GM19351 (cell line): ENCODE results near the gene GALC.
A peak's percentile ranks its signal among the peaks of the same experiment; 100 is the strongest.

Source experiments
- ATAC-seq: cut with Tn5 transposase; IDR thresholded peaks from one replicate; pipeline ENCODE4 v1.9.1; 2021; ENCODE audit warnings: mild to moderate bottlenecking, moderate library complexity; ENCODE audit not compliant: unreplicated experiment

Gene GALC

DNA sequence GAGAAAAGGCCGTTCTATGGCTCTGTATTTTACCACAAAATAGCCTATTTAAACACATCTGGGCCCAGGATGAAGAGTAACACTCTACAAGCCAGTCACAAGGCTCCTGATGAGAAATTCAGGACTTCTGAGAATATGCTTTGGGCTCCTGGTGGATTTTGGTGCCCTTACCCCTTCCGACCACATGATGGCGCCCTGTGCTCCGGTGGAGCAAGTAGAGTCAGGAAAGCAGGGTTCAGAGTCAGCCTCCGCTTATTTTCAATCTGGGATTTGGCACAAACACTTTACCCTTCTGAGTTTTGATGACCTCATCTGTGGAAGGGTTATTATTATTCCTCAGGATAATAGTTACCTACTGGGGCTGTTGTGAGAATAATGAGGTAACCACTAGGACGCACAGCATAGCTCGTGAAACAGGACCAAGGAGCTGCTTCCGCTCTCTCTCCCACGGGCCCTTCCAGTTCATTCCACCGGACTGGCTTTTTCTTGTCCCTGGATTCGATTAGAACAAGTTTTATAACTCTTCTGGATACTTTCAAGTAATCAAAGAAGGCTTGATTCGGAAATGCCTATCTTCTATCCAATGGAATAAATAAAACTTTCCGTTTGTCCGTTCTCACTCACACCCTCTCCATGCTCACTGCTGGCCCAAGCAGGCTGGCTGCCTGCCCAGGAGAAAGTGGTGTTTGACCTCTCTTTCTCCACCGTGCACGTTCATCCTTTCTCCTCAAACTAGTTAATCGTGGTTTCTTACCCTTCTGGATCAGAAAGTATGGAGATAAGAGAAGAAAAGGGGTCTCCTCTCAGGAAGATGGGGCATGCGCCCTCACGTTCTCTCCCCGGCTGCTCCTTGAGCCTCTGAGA lies 104.6 kb downstream of the GALC start:
- peak; percentile 74 for ATAC-seq

DNA sequence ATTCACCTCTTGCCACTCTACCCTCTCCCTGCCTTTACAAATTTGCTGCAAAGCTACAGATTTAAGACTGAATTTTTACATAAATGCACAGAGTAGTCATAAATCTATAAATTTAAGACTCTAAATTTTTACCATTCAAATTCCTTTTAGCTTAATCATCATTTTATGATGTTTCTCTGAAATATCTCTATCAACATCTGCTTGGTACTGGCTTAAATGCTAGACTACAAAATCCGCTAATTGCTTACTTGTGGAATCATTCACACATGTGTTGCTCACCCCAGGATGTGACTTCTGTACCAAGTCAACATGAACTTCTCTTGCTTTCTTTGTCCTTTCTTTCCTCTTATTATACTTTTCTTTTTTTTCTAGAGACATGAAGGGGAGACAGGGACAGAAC lies 109.2 kb downstream of the GALC start:
- ATAC-seq = no peak
